Measurements from ENCODE around the gene LMNA.

Gene LMNA

GRCh38 chr1:156128308-156128653 is 13.8 kb downstream of the LMNA start:
- ChIA-PET POLR2A (ENCODE audit: low non-redundant PET) (interaction anchor here (3.7 kb wide), 1 partner anchor 13 kb away, joined by 12 read pairs; the partner anchor contains the start of gene LMNA), CTCF (interaction anchor here (0.8 to 4.5 kb wide), 3 partner anchors 32 to 97 kb away, joined by 3 to 57 read pairs (median 32); no protein-coding TSS in a partner anchor)
- no peak for TF ChIP-seq CTCF (conservative IDR thresholded peaks at IDR 0.05; ENCODE audit: low read depth)
- DNase-seq (ENCODE audit: low spot score): no peak
- H3K27ac ChIP-seq: peak overlapping the region; percentile 100

GRCh38 chr1:156128654-156129597 is 14.4 kb downstream of the LMNA start:
- no peak for DNase-seq (ENCODE audit: low spot score)
- peak overlapping the region; percentile 100 for H3K27ac ChIP-seq
- no peak for TF ChIP-seq CTCF (conservative IDR thresholded peaks at IDR 0.05; ENCODE audit: low read depth)
- ChIA-PET CTCF (interaction anchor here (0.6 to 4.5 kb wide), 12 partner anchors 12 to 96 kb away, joined by 3 to 57 read pairs (median 4); no protein-coding TSS in a partner anchor), POLR2A (ENCODE audit: low non-redundant PET) (interaction anchor here (0.7 to 3.7 kb wide), 3 partner anchors 14 to 30 kb away, joined by 5 to 12 read pairs (median 5); partner anchors contain the start of gene LMNA)

GRCh38 chr1:156129687-156130577 is 15.4 kb downstream of the LMNA start:
- ChIA-PET CTCF (interaction anchor here (0.6 to 4.5 kb wide), 23 partner anchors 8 to 101 kb away, joined by 3 to 57 read pairs (median 4); no protein-coding TSS in a partner anchor), POLR2A (ENCODE audit: low non-redundant PET) (interaction anchor here (0.5 to 1.7 kb wide), 3 partner anchors 8 to 31 kb away, joined by 4 to 5 read pairs (median 5); no protein-coding TSS in a partner anchor)
- H3K27ac ChIP-seq: peak overlapping the region; percentile 100
- peak; percentile 90 for DNase-seq (ENCODE audit: low spot score)
- TF ChIP-seq CTCF (conservative IDR thresholded peaks at IDR 0.05; ENCODE audit: low read depth): peak; percentile 96

- peak; percentile 51 for TF ChIP-seq CTCF (conservative IDR thresholded peaks at IDR 0.05; ENCODE audit: low read depth)
- peak overlapping the region; percentile 100 for H3K27ac ChIP-seq
- CTCF ChIA-PET: interaction anchor here (0.6 to 4.5 kb wide), 12 partner anchors 9 to 101 kb away, joined by 3 to 57 read pairs (median 5); no protein-coding TSS in a partner anchor
- DNase-seq (ENCODE audit: low spot score): no peak
- POLR2A ChIA-PET (ENCODE audit: low non-redundant PET): interaction anchor here (0.5 to 1.7 kb wide), 2 partner anchors 9 to 32 kb away, joined by 4 to 5 read pairs; no protein-coding TSS in a partner anchor
These were observed 16.0 kb downstream of the LMNA start for GRCh38 chr1:156130578-156130942.

- ChIA-PET CTCF (interaction anchor here (0.6 to 1.5 kb wide), 3 partner anchors 38 to 73 kb away, joined by 4 to 9 read pairs (median 6); no protein-coding TSS in a partner anchor), POLR2A (ENCODE audit: low non-redundant PET) (no interaction called here)
- TF ChIP-seq CTCF (conservative IDR thresholded peaks at IDR 0.05; ENCODE audit: low read depth): no peak
- peak overlapping the region; percentile 100 for H3K27ac ChIP-seq
- no peak for DNase-seq (ENCODE audit: low spot score)
These were observed 20.4 kb downstream of the LMNA start for GRCh38 chr1:156134716-156135435.

All from RWPE1 (cell line).